GM19455 (cell line): ENCODE measurements around the gene FNDC3B.

Source experiments
- ATAC-seq: cut with Tn5 transposase; IDR thresholded peaks from one replicate; pipeline ENCODE4 v1.9.1; 2021; ENCODE audit not compliant: unreplicated experiment

Gene FNDC3B

DNA sequence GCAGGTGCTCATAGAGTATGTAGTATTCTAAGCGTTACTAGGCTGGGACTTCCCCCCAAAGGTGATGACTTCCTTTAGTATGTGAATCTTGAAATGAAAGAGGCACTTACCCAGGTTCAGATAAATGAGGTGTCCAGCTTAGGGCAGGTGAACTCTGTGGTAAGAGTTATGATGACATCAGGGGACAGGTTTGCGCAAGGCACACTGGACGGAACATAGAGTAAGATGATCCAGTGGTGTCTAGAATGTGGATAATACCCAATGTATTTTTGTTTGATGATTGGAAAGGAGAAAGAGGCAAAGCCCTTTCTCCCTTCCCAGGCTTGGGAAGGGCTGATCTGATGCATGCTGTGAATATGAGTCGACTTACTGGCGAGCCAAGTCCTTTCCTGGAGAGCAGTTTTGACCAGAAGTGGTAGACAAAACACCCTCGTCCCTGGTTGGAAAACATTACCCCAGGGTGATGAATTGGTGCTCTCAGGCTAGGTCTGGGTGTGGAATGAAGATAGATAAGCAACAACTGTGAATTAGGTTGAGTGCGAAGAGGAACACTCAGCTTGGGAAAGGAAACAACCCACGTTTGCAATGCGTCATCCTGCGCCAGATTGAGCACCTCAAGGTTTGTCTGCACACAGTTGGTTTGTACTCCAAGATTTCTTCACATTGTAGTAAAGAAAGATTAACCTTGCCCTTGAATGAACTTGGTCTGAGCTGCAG lies 284.7 kb downstream of the FNDC3B start:
- no peak for ATAC-seq

GRCh38 chr3:172324611-172325203 lies 285.3 kb downstream of the FNDC3B start:
- ATAC-seq = no peak

DNA sequence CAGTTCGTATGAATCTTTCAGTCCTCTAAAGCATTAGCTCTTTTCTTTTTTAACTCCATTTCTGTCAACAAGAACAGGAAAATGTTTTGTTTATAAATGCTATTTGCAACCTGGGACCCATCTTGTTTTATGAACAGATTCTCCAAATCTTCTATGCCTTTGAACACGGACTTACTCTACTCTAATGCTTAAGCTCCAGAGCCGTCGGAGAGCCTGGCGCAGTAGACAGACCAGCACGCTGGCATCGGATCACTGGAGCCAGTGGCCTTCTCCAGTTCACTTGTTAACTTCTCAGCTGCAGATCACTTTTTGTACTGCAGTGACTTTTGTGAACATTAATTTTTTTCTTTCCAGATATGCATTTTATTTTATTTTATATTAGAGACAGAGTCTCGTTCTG lies 286.1 kb downstream of the FNDC3B start:
- ATAC-seq = no peak

DNA sequence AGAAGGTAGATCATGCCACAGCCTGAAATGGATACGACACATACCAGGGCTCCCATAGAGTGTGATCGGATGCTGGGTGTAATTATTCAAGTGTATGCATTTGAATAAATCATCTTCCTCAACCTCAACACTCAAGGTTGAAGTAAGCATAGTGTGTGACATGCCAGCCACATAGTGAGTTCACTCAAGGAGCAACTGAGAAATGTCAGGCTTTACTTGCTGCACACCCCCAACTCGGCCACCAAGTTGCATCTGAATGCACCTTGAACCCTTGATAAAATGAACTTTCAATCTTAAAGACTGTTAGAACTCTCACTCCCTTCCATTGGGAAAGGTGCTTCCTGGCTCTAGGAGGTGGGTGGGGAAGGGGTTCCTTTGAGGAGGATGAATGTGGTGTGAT lies 287.6 kb downstream of the FNDC3B start:
- ATAC-seq = no peak

- no peak for ATAC-seq
These were observed 288.9 kb downstream of the FNDC3B start for GRCh38 chr3:172328282-172328681.

DNA sequence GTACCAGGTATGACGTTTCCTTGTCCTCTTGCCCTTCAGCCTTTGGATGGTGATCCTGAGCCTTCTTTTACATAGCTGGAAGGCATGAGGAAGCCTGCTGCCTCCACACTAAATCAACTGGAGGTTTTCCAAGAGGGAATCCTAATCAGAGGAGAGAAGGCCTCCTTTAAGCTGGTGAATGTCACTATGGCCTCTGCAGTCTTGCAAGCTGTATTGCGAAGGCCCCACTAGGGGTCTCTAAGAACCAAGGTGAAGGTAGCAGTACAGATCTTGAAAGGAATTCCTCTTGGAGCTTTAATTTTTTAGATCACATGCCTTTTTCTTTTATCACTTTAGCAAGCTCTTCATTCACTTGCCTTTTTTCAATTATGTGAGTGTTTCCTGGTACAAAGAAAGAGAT lies 289.7 kb downstream of the FNDC3B start:
- no peak for ATAC-seq

DNA sequence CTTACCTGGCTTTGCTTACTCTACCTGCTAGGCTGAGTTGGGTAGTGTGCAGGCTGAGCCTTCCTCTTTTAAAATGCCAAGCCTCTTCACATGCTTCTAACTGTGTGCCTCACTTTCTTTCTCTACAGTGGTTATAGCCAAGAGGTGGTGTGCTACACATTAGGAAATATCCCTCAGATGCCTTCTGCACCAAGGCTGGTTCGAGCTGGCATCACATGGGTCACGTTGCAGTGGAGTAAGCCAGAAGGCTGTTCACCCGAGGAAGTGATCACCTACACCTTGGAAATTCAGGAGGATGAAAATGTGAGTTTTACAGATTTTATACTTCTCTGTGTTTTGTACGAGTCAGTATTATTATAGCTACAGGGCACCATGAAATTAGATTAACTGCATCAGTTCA lies 291.0 kb downstream of the FNDC3B start:
- no peak for ATAC-seq

DNA sequence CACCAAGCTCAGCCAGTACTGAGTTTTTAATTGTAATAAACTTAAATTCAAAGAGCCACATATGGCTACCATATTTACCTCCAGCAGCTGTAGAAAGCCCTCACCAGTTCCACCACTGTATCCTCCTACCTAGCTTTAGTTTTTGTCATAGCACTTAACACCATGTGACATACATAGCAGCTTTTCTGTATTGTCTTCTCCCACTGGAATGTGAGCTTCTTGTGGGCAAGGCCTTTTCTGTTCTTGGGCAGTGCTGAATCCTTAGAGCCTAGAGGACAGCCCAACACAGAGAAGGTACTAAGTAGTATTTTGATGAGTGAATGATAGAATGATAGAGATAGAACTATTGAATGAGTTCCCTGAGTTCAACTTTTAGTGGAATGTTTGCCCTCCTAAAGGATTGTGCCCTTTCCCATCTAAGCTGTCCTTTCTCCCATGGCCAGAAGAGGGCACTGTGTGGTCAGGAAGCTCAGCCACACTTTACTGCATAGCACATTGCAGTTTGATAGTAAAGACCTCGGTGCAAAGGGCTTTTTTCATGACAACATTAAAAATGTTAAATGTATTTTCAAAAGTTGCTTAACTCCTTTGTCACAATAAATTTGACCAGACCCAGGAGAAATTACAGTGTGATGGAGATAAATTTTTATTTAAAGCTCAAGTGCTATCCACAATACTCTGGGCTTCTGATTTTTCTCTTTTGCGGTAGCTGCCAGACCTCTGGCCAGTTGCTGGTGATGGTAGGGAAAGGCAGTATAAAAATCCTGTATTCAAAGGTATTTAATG lies 293.1 kb downstream of the FNDC3B start:
- ATAC-seq = peak; percentile 75

DNA sequence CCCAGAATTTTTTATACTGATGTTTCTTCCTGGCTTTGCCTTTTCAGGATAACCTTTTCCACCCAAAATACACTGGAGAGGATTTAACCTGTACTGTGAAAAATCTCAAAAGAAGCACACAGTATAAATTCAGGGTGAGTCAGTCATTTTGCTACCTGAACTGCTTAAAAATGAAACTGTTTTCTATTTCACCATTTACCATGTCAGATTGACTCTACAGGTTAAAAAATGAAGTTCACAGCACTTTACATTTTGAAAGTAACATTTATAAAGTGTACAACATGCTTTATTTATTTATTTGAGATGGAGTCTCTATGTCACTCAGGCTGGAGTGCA lies 293.6 kb downstream of the FNDC3B start:
- ATAC-seq = no peak

DNA sequence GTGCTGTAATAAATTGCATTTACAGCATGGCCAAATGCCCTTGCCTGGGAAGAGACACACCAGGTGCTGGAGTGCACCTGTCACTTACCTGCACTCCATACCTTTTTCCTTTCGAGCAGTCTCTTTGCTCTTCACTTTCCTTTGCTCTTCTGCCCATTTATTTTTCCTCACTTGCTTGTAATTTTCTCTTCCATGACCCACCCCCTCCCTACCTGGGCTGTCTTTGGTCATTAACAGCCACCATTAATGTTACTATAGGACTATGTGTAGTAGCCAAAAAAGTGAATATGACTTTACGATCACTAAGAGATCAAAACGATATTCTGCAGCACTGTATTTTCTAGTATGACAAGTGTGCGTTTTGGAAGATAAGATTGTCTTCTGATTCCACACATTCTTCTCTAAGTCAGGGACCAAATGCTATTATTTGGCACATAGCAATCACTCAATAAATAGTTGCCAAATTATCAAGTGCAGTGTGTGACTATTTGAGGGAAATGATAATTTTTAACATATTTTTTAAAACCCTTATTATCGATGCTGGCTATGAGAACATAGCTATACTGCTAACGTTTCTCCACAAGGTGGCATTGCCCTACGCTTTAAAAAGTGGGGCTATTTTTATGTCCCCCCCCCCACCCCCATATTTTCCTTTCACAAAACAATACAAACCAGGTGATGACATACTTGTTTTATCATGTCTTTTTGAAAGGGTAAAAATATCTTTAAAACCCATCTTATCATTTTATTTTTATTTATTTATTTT lies 294.5 kb downstream of the FNDC3B start:
- ATAC-seq = no peak

GRCh38 chr3:172334671-172335207 lies 295.4 kb downstream of the FNDC3B start:
- ATAC-seq = no peak

DNA sequence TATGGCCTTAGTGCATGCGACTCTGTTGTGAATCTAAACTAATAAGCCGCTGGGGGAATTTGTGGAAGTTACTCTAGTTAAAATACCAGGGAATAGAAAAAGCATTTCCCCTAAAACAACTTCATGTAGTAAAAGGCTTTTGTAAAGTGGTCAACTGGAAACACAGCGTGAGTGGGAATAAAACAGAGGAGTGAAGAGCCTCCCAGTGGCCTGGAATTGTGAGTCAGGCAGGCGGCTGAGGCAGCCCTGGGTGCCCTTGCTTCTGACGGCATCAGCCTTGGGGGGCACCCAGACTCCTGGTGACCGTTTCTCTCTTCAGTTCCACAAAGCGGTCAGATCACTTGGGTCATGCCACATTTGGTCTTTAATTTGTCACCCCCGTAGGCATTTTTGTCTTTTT lies 300.5 kb downstream of the FNDC3B start:
- no peak for ATAC-seq

- no peak for ATAC-seq
These were observed 301.2 kb downstream of the FNDC3B start for GRCh38 chr3:172340583-172340982.

- peak; percentile 79 for ATAC-seq
These were observed 302.2 kb downstream of the FNDC3B start for GRCh38 chr3:172341482-172342059.

GRCh38 chr3:172342097-172342659 lies 302.8 kb downstream of the FNDC3B start:
- no peak for ATAC-seq

GRCh38 chr3:172343117-172343516 lies 303.7 kb downstream of the FNDC3B start:
- no peak for ATAC-seq

GRCh38 chr3:172343979-172344378 lies 304.6 kb downstream of the FNDC3B start:
- no peak for ATAC-seq

DNA sequence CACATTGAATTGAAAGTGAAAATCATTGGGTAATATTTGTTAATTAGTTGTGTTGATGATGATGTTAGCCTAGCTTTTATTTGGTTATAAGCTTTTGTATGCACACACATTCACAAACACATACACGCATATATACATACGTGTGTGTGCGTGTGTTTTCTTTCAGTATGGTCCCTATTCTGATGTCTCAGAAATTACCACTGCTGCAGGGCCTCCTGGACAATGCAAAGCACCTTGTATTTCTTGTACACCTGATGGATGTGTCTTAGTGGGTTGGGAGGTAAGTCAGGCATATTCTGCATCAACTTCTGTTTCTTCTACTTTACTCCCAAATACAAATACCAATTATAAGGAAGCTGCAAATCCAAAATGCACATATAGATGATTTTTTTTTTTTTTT lies 306.8 kb downstream of the FNDC3B start:
- no peak for ATAC-seq

DNA sequence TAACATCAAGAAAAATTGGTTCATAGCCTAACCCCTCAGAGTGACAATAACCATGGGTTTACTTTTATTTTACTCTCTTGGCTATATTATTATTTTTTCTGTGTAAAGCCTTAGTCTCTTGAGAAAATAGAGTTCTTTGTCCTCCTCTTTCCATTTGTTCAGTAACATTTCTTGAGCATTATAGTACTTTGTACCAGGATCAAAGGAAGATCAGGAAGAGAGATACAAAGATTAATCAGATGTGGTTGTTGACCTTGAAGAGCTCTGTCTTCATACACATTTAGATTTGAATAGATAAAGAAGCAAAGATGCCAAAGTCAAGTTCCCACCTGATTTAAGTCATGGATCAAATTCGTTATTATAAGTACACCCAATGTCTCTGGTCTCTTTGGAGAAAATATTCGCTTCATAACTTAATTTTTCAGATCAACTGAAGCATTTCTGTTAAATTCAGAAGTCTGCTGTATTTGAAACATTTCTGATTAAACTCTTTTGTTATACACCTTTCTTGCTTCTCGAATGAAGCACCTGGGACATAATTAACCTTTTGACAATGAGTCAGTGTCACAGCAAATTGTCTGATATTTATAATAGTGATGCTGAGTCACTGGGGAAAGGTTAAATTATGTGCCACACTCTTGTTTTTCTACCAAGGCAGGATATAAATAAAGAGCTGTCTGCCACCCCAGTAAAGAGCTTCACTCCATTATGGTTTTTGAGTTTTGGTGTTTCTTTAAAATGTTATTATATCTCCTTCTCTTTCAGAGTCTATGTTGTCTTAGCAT lies 308.7 kb downstream of the FNDC3B start:
- no peak for ATAC-seq
